Sigmoid colon (tissue), 7 donors: ENCODE results near the gene KIAA1217. TPM values are rescaled to one million over a fixed set of nuclear protein-coding genes. Genes with fewer than 3 reads are reported as not detected.

Experiments
- DNase-seq: peaks from one replicate; pipeline ENCODE4 v3.0.0-alpha.2; 2019
- H3K27ac ChIP-seq, 4 donors: fragments of 200-600 bp; sonication (generic); one replicate each; pipeline ENCODE4 v1.5.1; 2016 to 2019; ENCODE audit warnings: mild to moderate bottlenecking in 1 of 4
- H3K27me3 ChIP-seq, 3 donors: fragments of 200-600 bp; sonication (generic); one replicate each; pipeline ENCODE4 v1.5.1; 2019; ENCODE audit warnings: mild to moderate bottlenecking in 1 of 3
- H3K36me3 ChIP-seq, 4 donors: fragments of 200-600 bp; sonication (generic); one replicate each; pipeline ENCODE4 v1.5.1; 2016 to 2019
- H3K4me1 ChIP-seq, 4 donors: fragments of 200-600 bp; sonication (generic); one replicate each; pipeline ENCODE4 v1.5.1; 2017 to 2019
- H3K4me3 ChIP-seq, 4 donors: fragments of 200-600 bp; sonication (generic); one replicate each; pipeline ENCODE4 v1.5.1; 2017 to 2019; ENCODE audit warnings: mild to moderate bottlenecking in 2 of 4, moderate library complexity in 1 of 4
- H3K9me3 ChIP-seq, 4 donors: fragments of 200-600 bp in 3 of 4; sonication (generic) in 3 of 4; one replicate each; pipeline versions ENCODE4 v1.5.1 to v1.6.1; 2013 to 2019
- CTCF ChIP-seq, 4 experiments: fragments of 450-650 bp in 3 of 4; fragments of 200-600 bp in 1 of 4; IDR thresholded peaks; one replicate each; pipeline ENCODE4 v1.5.1; 2016 to 2019; ENCODE audit warnings: antibody characterized with exemption in 4 of 4, mild to moderate bottlenecking in 3 of 4, moderate library complexity in 2 of 4
- EP300 ChIP-seq, 4 donors: sonication (generic); formaldehyde crosslinking; IDR thresholded peaks; one replicate each; pipeline ENCODE4 v1.6.1; 2017; ENCODE audit warnings: antibody characterized with exemption in 4 of 4
- POLR2A ChIP-seq, 2 donors: fragments of 450-650 bp; IDR thresholded peaks; one replicate each; pipeline ENCODE4 v1.6.1; 2016; ENCODE audit warnings: antibody characterized with exemption in 2 of 2, mild to moderate bottlenecking in 2 of 2, moderate library complexity in 2 of 2
- POLR2AphosphoS5 ChIP-seq, 4 donors: sonication (generic); formaldehyde crosslinking; IDR thresholded peaks; one replicate each; pipeline ENCODE4 v1.6.1; 2017; ENCODE audit warnings: antibody characterized with exemption in 4 of 4
- WGBS, 2 donors: extraction: QIAGEN DNeasy Blood & Tissue Kit; methylation state at CpG; one replicate each; pipeline ENCODE4 v1.1.7; 2013; 5-methylcytosine and 5-hydroxymethylcytosine counted together
- intact Hi-C: fragments of 100-400 bp; cut with DNase I; formaldehyde crosslinking; loops from one replicate; pipeline ENCODE4 v1.15.1; 2023
- polyA plus RNA-seq, 3 donors: library from polyadenylated mRNA; stranded (reverse); fragments of 200-250 nt; gene quantifications; one replicate each; pipeline ENCODE4 v1.2.3, GENCODE V29; 2013
- total RNA-seq, 4 donors: library from RNA; depleted of rRNA; stranded (reverse); fragments of >200 nt; gene quantifications; one replicate each; pipeline ENCODE4 v1.1.0, GENCODE V29; 2016
- donor health status: healthy with polysubstance abuse.
- donor health status: Bipolar disorder and iron deficiency.
- donor health status: healthy.

Gene KIAA1217
- total and polyA plus RNA-seq, 7 donors: 7.6 to 31.9 (median 15.0) TPM

DNA sequence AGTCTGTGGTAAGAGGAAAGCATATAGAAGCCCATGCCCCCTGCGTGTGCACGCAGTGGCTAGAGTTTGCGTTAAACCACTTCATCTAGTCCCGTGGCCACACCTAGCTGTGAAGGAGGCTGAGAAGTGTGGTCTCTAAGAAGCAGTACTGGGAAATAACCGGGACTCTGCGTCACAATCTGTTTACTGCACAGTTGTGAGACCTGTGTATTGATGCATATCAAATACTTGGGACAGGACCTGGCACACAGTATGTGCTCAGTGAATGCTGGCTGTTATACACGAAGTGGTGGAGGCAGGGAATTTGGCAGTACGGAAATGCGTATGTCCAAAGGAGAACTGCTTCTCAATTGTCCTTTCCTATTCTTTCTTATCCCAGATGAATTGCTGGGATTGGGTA lies 365.2 kb downstream of the KIAA1217 start:
- Histone ChIP-seq H3K9me3 (no peaks in the 10 kb centered on the region), H3K4me3 (no peak overlapping the region), H3K4me1 (no peaks in the 10 kb centered on the region), H3K27me3 (no peaks in the 10 kb centered on the region), H3K36me3 (no peaks in the 10 kb centered on the region), H3K27ac (no peak overlapping the region)
- TF ChIP-seq POLR2A (IDR thresholded peaks at IDR 0.05): no peak
- TF ChIP-seq POLR2AphosphoS5 (IDR thresholded peaks at IDR 0.05): no peak
- no peak for TF ChIP-seq EP300 (IDR thresholded peaks at IDR 0.05)
- no peak for TF ChIP-seq CTCF (IDR thresholded peaks at IDR 0.05)
- WGBS, 2 donors: 72 to 88% methylated on average over 9 of the region's 9 CpGs
- intact Hi-C loops: no loop called here
- no peak for DNase-seq

DNA sequence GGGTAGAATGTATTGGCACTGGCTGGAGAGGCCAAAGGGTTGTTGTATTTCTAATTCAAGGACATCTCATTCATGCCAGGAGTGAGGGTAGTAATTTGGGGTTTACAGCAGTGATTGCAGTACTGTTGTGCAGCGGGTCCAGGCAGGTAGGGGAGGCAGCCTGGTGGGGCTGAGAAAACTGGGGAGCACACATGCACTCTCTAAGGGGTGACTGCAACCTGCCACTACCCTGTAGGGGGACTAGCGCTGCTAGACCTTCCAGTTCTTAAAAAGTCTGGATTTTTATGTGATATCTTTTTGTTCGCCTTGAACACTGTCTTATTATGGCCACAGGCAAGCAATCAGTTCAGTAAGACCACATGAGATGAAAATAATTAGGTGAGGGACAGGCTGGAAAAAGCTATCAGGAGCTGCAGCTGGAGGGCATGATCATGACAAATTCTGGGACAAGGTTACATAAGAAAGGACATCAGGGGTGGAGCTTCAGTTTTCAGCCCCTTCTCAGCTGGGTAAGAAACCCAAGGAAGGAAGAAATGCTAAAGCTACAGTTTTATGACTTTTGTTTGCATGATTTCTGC lies 365.7 kb downstream of the KIAA1217 start:
- TF ChIP-seq POLR2AphosphoS5 (IDR thresholded peaks at IDR 0.05) (no peak), CTCF (IDR thresholded peaks at IDR 0.05) (no peak), POLR2A (IDR thresholded peaks at IDR 0.05) (no peak), EP300 (IDR thresholded peaks at IDR 0.05) (no peak)
- no peak overlapping the region for H3K27ac ChIP-seq
- intact Hi-C loops: no loop called here
- H3K27me3 ChIP-seq: no peaks in the 10 kb centered on the region
- no peaks in the 10 kb centered on the region for H3K9me3 ChIP-seq
- no peaks in the 10 kb centered on the region for H3K36me3 ChIP-seq
- no peaks in the 10 kb centered on the region for H3K4me1 ChIP-seq
- no peak overlapping the region for H3K4me3 ChIP-seq
- 74 to 89% methylated on average over 3 of the region's 3 CpGs for WGBS, 2 donors
- DNase-seq: no peak

GRCh38 chr10:24575481-24576002 lies 366.6 kb downstream of the KIAA1217 start:
- no peaks in the 10 kb centered on the region for H3K36me3 ChIP-seq
- no peaks in the 10 kb centered on the region for H3K4me1 ChIP-seq
- DNase-seq: no peak
- TF ChIP-seq POLR2AphosphoS5 (IDR thresholded peaks at IDR 0.05): no peak
- no peak for TF ChIP-seq POLR2A (IDR thresholded peaks at IDR 0.05)
- TF ChIP-seq EP300 (IDR thresholded peaks at IDR 0.05): no peak
- no peak for TF ChIP-seq CTCF (IDR thresholded peaks at IDR 0.05)
- H3K4me3 ChIP-seq: no peak overlapping the region
- WGBS, 2 donors: 70 to 79% methylated on average over 10 of the region's 10 CpGs
- H3K27me3 ChIP-seq: no peaks in the 10 kb centered on the region
- H3K9me3 ChIP-seq: no peaks in the 10 kb centered on the region
- H3K27ac ChIP-seq: no peak overlapping the region
- intact Hi-C loops: no loop called here

- Histone ChIP-seq H3K4me3 (no peak overlapping the region), H3K36me3 (peaks cover 0 to 12% (median 2%) of the 10 kb centered on the region in 4 donors), H3K9me3 (no peaks in the 10 kb centered on the region), H3K4me1 (no peaks in the 10 kb centered on the region), H3K27ac (no peak overlapping the region), H3K27me3 (no peaks in the 10 kb centered on the region)
- TF ChIP-seq CTCF (IDR thresholded peaks at IDR 0.05) (no peak), POLR2AphosphoS5 (IDR thresholded peaks at IDR 0.05) (no peak), POLR2A (IDR thresholded peaks at IDR 0.05) (no peak), EP300 (IDR thresholded peaks at IDR 0.05) (no peak)
- intact Hi-C loops: no loop called here
- no peak for DNase-seq
- 96 to 97% methylated on average over 1 of the region's 1 CpG for WGBS, 2 donors
These were observed 370.5 kb downstream of the KIAA1217 start for GRCh38 chr10:24579448-24579847.

- DNase-seq: no peak
- intact Hi-C loops: no loop called here
- Histone ChIP-seq H3K4me1 (no peaks in the 10 kb centered on the region), H3K27ac (no peak overlapping the region), H3K36me3 (peaks cover 0 to 17% (median 5%) of the 10 kb centered on the region in 4 donors), H3K9me3 (no peaks in the 10 kb centered on the region), H3K4me3 (no peak overlapping the region), H3K27me3 (no peaks in the 10 kb centered on the region)
- TF ChIP-seq CTCF (IDR thresholded peaks at IDR 0.05): no peak
- TF ChIP-seq POLR2A (IDR thresholded peaks at IDR 0.05): no peak
- TF ChIP-seq EP300 (IDR thresholded peaks at IDR 0.05): no peak
- TF ChIP-seq POLR2AphosphoS5 (IDR thresholded peaks at IDR 0.05): no peak
- WGBS, 2 donors: 66 to 85% methylated on average over 4 of the region's 4 CpGs
These were observed 371.0 kb downstream of the KIAA1217 start for GRCh38 chr10:24579906-24580305.
